HT-29 (cell line): ENCODE data around the gene KCNH8. TPM values are rescaled to one million over a fixed set of nuclear protein-coding genes. Genes with fewer than 3 reads are reported as not detected.
A peak's percentile ranks its signal among the peaks of the same experiment; 100 is the strongest.
"Not testable (repeated sequence)": the region's sequence is repeated elsewhere in the genome, so short reads cannot be mapped to it uniquely, and the experiment has no call there.

ENCODE experiments used
- DNase-seq: peaks from one replicate; pipeline ENCODE4 v3.0.0-alpha.2; 2015; ENCODE audit warnings: low spot score
- total RNA-seq: library from RNA; depleted of rRNA; stranded (reverse); fragments of >200 nt; shearing (Covaris generic); gene quantifications from 2 replicates; pipeline ENCODE4 v1.2.3, GENCODE V29; 2014; rRNA removed

The KCNH8 gene
- total RNA-seq, result 0.03 and 1.1 TPM in 2 replicates

DNA sequence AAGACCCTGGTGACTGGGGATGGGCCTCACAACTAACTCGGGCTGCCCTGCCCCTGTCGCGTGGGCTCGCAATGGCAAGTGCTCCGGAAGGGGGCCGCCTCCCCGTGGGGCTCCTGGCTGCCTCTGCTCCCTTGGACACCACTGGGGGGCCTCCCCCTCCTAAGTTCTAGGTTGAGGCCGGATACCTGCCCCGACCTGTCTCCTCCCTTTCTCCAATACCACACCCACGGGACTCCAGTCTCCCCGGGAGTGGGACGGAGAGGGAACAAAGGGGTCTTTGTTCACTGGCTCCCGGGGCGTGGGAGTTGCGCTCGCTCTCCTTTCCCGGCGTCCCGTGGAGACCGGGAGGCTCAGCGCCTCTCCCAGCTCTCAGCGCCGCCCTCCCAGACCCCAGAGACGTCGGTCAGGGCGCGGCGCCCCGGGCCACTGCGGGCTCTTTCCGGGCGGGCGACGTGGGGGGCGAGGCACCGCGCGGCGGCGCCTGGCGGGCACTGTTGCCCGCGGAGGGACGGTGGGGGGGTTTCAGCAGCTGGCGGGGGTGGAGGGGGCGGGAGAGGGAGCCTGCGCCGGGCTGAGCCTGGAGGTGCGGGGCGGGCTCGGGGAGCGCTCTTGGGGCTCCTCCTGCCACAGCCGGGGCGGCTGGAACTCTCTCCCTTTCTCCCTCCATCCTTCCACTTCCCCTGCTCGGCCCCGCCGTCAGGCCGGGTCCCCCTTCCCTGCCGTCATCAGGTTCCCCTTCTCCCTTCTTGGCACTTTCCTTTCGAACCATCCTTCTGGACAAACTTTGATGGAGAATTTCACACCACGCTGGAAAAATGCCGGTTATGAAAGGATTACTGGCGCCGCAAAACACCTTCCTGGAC, at the start of gene KCNH8:
Gene KCNH8, plus strand, starts transcription at position 606 of the 863 bp plus-strand sequence. Its CDS starts 210 bp downstream, at position 816.
- DNase-seq, result no peak

DNA sequence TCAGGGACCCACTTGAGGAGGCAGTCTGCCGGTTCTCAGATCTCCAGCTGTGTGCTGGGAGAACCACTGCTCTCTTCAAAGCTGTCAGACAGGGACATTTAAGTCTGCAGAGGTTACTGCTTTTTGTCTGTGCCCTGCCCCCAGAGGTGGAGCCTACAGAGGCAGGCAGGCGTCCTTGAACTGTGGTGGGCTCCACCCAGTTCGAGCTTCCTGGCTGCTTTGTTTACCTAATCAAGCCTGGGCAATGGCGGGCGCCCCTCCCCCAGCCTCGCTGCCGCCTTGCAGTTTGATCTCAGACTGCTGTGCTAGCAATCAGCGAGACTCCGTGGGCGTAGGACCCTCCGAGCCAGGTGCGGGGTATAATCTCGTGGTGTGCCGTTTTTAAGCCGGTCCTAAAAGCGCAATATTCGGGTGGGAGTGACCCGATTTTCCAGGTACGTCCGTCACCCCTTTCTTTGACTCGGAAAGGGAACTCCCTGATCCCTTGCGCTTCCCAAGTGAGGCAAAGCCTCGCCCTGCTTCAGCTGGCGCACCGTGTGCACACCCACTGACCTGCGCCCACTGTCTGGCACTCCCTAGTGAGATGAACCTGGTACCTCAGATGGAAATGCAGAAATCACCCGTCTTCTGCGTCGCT, 45.5 kb upstream of the KCNH8 start:
- DNase-seq, result not testable (repeated sequence)

DNA sequence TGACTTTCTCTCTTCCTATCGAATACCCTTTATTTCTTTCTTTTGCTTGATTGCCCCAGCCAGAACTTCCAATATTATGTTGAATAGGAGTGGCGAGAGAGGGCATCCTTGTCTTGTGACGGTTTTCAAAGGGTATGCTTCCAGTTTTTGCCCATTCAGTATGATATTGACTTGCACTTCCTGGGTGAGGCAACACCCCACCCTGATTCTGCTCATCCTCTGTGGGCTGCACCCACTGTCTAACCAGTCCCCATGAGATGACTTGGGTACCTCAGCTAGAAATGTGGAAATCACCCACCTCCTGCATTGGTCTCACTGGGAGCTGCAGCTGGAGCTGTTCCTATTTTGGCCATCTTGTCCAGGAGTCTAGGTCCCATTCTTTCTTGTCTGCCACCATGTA, 44.8 kb upstream of the KCNH8 start:
- DNase-seq, result no peak

DNA sequence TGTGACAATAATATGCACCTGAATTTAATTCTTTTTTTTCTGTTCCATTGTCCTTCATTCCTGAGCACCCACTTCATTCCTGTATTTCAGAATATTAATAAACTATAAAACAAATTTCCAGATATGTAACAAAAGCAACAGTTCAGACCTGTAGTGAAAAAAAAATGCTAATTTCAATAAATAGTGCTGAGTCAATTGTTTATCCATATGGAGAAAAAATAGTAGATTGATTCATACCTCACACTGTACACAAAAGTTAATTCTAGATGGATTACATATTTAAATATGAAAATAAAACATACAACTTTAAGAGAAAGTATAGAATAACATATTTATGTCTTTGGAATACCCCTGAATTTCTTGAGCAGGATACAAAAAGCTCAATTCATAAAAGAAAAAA, 43.9 kb upstream of the KCNH8 start:
- DNase-seq, result no peak

DNA sequence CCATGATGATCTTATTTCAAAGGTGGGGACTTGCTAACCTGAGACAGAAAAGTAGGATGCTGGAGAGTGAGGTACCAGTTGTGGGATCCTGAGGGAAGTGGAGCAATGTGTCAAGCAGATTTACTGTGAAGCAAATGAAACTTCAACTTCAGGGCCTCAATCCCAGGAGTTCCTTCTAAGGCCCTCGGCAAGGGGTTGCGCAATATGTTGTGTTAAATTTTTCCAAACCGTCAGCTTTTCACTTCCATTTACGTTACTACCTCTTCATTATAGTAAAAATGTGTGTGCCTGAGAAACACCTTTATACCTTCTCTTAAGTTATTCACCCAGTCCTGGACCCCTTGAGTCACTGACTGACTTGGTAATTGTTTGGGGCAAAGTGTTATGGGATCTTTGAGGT, 42.5 kb upstream of the KCNH8 start:
- DNase-seq, result no peak

DNA sequence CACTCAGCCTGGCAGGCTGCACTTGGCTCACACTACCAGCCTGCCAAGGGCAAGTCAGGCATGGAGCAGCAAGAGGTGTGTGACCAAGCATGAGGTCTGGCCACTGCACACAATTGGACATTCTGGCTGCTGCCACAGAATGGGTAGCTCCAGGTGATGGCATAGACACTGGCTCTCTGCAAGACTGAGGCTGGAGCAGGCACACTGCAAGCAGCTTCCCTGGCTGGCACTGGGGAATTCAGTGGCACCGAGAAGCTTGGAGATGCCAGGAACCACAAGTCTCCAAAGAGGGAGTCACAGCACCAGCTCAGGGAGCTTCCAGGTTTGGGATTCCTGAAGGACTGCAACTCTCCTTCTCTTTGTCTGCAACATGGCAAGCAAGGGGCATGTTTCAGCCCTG, 42.0 kb upstream of the KCNH8 start:
- no peak for DNase-seq

DNA sequence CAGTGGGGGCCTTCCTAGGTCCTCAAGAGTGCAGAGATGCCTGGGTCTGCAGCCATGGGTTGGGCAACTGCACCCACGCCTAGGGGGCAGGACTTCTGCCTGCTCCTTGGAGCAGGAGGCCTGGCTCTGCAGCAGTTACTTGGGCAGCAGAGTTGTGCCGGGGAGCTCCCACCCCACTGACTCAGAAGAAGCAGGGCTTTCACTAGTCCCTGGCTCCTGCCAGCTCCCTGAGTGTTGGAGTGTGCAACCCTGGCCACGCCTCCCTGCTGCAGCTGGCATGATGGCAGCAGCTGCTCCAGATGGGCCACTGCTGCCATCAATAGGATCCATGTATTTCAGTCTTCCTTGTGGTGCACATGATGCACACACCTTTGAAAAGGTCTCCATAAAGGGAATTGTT, 40.6 kb upstream of the KCNH8 start:
- no peak for DNase-seq

DNA sequence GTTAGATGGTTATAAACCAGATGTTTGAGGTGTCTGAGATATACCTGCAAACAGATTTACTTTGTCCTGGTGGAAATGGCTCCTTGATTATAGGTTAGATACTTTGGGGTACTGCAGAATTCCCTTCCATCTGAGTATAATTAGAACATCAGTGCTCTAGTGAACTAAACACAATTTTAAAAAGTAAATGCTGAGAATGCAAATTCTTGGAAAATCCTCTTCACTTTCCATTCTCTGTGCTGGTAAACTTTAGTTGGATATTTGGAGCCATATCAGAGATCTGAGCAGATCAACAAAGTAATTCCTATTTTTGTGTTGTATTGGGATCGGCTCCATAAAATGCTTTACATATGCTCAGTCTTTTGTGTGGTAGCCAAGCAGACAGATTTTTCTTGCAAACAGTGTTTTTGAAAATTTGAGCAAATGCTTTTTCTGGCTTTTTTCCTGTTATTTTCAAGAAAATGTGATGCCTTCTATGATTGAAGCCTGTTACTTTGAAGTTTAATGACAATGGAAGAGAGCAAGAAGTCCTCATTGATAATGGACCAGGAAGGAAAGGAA, 37.9 kb upstream of the KCNH8 start:
- DNase-seq, result no peak

DNA sequence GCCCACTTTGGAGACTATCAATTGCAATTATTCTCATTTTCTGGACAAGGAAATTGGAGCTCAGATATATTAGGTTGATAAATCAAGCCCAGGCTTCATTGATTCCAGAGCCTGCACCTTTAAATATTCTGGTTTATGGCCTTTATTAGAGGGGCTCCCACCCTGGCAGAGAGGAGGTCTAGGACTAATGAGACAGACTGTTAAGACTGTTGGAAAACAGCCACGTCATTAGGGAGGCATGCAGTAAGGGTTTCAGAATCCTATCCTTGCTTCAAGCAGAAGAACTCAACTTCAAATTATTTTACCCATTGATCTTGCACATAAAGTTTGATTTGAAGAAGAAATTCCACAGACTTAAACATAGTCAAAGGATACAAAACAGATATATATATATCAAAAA, 33.8 kb upstream of the KCNH8 start:
- no peak for DNase-seq

DNA sequence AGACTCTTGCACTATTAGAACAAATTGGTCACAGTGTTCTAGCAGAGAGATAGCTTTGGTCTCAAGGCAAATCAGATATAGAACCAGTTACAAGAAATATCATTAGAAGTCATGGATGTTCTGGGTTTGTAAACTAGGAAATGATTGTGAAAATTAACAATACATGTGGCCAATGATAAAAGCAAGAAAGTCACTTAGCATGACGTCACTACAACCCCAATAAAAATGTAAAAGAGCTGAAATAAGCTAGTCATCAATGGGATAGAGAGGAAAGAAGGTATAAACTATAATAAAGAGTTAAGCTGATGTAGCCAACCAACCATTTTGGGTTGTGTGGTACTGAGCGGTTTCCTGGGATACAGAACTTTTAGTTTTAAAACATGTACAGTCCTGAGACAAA, 32.1 kb upstream of the KCNH8 start:
- DNase-seq, result no peak

DNA sequence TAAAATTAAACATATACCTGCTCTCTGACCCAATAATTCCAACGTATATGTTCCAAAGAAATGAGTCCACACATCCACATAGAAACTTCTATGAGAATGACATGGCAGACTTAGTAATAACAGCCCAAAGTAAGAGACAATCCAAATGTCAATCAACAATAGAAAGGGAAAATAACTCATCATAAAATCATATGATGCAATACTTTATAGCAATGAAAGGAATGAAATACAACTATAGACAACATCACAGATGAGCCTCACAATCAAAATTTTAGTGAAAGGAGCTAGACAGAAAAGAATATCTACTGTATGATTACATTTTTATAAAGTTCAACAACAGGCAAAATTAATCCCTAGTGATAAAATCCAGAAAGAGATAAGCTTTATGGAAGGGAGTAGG, 23.6 kb upstream of the KCNH8 start:
- no peak for DNase-seq

DNA sequence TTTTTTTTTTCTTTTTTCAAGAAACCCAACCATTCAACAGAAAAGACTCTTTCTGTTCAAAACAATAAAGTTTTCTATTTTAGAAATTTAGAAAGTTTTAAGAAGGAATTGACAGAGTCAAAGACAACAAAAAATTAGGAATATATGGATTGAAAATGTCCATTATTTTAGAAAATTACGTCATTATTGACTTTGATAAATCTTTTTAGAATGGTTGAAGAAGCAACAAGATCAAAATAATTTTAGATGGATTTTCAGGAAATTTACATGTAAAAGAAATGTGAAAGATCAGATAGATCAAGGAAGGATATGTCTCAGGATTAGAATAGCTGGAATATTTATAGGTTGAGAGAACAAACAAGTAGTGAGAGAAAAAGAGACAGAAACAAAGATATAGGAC, 8.4 kb upstream of the KCNH8 start:
- DNase-seq, result no peak

DNA sequence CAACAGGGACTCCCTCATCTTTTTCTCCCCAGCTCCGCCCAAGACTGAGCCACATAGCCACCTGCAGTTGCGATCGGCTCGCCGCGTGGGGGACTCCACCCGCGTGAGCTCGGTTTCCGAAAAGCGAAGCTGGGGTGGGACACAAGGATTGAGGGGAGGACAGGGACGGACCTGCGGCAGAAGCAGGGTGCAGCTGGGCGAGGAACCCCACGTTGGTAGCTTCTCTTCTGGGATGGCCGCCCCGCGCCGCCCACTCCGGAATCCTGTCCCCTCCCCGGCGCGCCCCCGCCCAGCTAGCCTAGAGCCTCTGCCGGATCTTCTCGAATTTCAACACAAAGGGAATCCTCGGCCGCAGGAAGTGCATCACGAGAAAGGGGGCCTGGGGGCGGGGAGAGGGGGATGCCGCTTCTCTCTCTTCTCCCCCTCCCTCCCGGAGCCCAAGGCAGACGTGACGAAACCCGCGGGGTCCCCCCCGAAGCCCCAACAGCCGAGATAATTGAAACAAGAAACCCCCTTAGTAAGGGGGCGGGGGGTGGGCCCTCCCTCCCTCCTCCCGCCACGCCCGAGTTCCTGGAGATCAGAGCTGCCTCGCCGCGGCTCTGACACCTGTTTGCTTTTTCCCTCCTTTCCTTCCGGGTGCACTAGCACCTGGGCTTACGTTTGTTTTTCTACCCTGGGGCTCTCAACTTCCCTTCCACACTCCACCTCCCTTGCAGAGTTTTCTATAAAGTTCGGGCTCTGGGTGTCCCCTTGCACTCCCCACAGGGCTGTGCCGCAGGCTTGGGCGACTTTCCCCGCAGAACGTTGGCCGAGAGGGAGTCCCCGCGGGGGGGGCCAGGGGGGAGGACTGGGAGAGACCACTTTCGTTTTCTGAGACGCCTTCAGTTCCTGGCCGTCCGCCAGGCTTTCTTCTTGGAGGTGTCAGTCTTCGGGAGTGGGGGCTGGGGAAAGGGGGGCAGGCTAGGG, 1.3 kb upstream of the KCNH8 start:
- peak; percentile 64 for DNase-seq

DNA sequence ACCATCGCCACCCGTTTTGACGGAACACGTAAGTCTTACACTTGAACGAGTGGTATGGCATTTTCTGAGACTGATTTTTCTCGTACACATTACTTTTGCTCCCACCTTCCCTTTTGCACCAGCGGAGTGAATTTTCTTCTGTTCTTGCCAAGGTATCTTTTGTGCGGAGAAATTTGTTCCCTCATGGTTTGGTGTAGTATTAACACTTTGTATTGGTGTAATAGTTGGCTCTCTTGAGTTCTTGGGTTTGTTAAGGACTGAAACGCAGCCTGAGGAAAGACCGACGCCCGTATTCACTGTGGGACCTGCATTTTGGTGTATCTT, 420 bp downstream of the KCNH8 start:
- no peak for DNase-seq

DNA sequence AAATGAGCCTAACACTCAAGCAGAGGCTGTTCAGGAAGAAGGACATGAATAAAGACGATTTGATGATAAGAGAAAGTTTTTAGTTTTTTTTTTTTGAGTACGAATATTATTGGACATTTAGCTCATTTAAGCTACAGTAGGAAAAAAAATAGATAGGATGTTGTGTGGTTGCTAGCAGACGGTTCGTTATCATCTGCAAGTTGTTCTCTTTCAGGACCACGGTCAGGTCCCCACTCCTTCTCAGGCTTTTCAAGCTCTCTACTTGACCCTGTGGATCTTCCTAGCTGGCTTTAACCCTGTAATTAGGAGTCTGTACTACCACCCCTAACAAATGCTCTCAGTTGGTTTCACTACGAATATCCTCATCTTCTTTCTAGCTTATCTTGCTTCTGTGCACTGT, 1.1 kb downstream of the KCNH8 start:
- peak; percentile 14 for DNase-seq

DNA sequence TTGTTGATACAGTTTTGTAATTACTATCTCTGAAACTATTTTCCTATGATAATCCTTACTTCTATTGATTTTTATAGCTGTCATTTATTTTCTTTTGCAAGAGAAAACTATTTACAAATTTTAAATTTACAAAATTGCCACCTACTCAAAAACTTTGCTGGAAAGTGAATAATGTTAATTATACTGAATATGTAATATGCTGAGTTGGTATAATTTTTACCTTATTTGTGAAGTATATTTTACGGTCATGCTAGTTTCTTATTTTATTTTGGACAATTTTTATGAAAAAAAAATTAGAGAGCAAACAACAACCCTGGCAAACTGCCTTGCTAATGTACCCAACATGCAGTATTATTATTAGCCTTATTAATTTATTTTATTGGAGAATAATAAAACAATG, 2.9 kb downstream of the KCNH8 start:
- DNase-seq, result no peak

DNA sequence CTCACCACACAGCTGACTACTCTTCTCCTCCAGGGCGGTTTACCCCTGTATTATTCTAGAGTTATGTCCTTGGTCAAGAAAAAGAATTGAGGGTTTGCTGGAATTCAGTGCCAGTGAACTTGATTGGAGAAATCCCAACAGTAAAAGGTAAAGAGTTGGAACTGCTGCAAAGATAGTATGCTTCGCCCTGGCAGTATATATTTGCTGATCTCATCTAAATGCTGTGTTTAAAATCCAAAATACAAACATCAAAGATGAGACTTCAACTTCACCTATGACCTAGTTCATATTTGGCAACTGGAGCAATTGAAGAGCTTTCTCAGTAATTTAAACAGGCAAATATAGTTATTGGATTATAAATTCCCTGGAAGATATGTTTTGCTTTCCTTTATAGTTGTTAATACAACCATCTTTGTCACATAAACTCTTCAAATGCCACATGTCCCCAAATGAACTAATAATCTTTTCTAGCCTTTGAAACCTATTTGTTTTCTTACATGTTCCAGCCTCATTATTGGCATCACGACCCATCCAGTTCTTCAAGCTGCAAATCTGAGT, 6.5 kb downstream of the KCNH8 start:
- DNase-seq, result no peak

DNA sequence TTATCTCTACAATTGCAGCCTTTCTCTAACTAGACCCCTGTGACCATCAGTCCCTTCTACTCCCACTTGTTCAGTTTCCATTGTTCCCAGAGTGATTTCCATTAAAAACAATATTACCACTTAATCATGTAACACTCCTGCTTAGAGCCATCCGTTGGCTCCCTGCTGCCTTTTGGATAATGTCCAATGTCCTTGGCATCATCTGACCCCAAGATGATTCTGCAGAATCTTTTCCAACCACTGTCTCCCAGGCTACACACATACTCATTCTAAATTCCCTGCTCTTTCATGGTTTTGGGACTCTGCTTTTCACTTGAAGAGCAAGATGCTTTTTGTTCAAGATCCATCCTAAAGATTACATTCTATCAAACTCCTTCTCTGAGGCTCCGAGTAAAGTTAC, 7.1 kb downstream of the KCNH8 start:
- DNase-seq, result no peak

DNA sequence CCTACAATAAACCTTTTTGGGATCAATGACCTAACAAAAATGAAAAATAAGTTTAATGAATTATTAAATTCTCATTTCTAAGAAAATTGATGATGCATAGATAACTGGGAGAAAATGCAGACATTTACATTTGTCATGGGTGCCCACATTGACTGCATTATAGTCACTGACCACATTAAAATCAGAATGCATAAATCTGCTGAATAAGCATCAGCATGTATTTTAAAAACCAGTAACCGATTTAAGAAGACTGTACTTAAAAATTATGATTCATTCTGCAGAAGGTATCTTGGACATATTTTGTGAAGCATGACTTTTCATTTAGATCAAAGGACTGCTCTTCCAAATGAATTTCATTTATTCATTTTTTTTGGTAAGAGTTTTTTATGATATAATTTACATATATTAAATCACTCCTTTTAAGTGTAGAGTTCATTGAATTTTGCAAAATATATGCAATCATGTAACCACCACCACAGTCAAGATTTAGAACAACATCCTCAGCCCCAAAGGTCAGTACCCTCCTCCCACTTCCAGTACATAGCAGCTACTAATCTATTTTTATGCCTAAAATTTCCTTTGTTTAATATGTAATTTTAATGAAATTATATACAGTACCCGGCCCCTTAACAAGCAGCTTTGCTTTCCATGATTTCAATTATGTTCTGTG, 11.8 kb downstream of the KCNH8 start:
- DNase-seq, result no peak

DNA sequence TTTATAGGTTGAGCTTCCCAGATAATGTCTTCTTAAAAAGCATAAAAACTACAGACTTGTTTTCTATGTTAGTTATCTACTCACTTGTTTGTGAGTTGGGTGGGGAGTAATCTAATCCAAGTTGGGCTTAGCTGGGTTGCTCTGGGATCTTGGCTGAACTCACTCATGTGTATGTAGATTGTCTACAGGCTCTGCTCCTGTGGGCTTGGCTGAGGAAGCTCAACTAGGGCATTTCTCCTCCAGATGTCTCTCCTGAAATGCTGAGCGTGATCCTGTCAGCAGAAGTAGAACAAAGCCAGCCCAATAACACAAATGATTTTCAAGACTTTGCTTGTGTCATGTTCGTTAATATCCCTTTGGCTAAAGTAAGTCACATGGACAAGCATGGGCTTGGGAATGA, 17.3 kb downstream of the KCNH8 start:
- no peak for DNase-seq

DNA sequence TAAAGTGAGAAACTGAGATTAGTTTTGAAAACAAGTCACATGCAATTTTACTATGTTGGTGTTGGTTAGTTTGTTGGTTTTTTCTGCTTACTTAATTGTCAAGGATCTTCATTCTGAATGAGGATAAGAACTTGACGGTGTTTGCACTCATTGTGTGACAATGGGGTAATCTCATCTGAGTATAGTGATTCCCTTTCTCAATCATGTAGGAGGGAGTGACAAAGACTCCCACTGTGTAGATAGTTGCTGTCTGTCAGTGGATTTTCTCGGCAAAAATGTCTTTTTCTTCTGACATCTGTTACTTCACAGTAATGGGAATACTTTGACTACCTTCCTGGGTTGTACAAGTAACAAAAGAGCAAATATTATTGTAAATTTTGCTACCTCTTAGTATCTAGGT, 23.5 kb downstream of the KCNH8 start:
- DNase-seq, result no peak
